ENCODE results near the gene GFOD1. TPM values are rescaled to one million over a fixed set of nuclear protein-coding genes. Genes with fewer than 3 reads are reported as not detected.

GFOD1 gene
- total and polyA plus RNA-seq, 10 of the 15 experiments (the other 5 are each of a cell fraction or from before 2014, with no cell fraction given), result 6.5 to 41.4 (median 16.0) TPM

DNA sequence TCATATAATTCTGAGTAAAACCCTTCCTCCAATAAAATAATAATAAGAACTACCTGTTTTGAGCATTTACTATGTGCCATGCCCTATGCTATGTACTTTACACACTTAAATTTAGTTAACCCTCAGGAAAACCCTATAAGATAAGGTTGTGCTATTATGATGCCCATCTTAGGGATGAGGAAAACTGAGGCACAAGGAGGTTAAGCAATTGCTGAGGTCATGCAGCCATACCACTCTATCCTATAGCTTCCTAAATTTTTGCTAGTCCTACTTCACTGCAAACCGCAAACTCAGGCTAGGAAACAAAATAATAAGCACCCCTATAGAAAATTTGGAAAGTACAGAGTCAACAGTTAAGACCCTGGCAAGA is 38.9 kb upstream of the GFOD1 start:
- ATAC-seq (no peak), DNase-seq (ENCODE audit: low read depth, low spot score) (no peak), FAIRE-seq (no peak)
- Histone ChIP-seq H3K79me2 (ENCODE audit: control insufficient read depth, insufficient read depth, low read length) (no peaks in the 10 kb centered on the region), H3K9ac (ENCODE audit: control insufficient read depth, insufficient read depth, low read length) (no peak overlapping the region; the same call in 1 of the 2 replicates), H3K27ac (ENCODE audit: control insufficient read depth, insufficient read depth) (no peak overlapping the region), H3K36me3 (ENCODE audit: control insufficient read depth in 2 of 2, insufficient read depth in 2 of 2, low read length in 1 of 2) (no peaks in the 10 kb centered on the region), H3K27me3 (replicated peaks in 1 of 2; ENCODE audit: control insufficient read depth in 2 of 2, insufficient read depth in 2 of 2, low read length in 1 of 2) (no peaks in the 10 kb centered on the region), H3K4me1 (ENCODE audit: control insufficient read depth, insufficient read depth, low read length) (peaks cover 12% of the 10 kb centered on the region), H4K20me1 (ENCODE audit: control insufficient read depth, insufficient read depth) (no peaks in the 10 kb centered on the region), H3K4me3 (no peak overlapping the region), H3K4me2 (ENCODE audit: control insufficient read depth, insufficient read depth) (no peak overlapping the region), H2AFZ (ENCODE audit: control insufficient read depth, low read depth, low read length) (peak overlapping the region; percentile 83; the same call in 1 of the 2 replicates), H3K9me3 (replicated peaks; ENCODE audit: control insufficient read depth, insufficient read depth, low read length) (no peaks in the 10 kb centered on the region)
- WGBS (ENCODE audit: insufficient coverage, insufficient replicate concordance, low lambda C conversion rate, missing lambda C conversion rate), result 33% methylated on average over 1 of the region's 1 CpG
- in situ Hi-C loops (cut with MboI), result loop anchor here (25.0 kb wide), 2 partner anchors 614 to 864 kb away; no protein-coding TSS in a partner anchor
- intact Hi-C loops (cut with micrococcal nuclease; ENCODE audit: unreplicated experiment), result no loop called here
- ChIA-PET CTCF (interaction anchor here (2.4 kb wide), 1 partner anchor 12 kb away, joined by 9 read pairs; no protein-coding TSS in a partner anchor), RAD21 (ENCODE audit: unreplicated experiment) (interaction anchor here (0.7 to 1.5 kb wide), 4 partner anchors 40 to 143 kb away, joined by 3 to 5 read pairs (median 3); no protein-coding TSS in a partner anchor), POLR2A (interaction anchor here (0.7 to 1.0 kb wide), 2 partner anchors 42 to 49 kb away, joined by 3 to 4 read pairs; no protein-coding TSS in a partner anchor), SMC1A (ENCODE audit: uncharacterized antibody, unreplicated experiment) (interaction anchor here (0.6 to 1.8 kb wide), 9 partner anchors 9 to 198 kb away, joined by 3 to 6 read pairs (median 4); partner anchors contain the start of gene TBC1D7)
- peak; percentile 54 for TF ChIP-seq ZNF217 (IDR thresholded peaks at IDR 0.05)
- TF ChIP-seq TCF12 (IDR thresholded peaks at IDR 0.05; ENCODE audit: low read depth, low read length), result no peak
- TF ChIP-seq ZNF24 (IDR thresholded peaks at IDR 0.05), result no peak
- BruUV-seq (replicated peaks), result no TSS peak

DNA sequence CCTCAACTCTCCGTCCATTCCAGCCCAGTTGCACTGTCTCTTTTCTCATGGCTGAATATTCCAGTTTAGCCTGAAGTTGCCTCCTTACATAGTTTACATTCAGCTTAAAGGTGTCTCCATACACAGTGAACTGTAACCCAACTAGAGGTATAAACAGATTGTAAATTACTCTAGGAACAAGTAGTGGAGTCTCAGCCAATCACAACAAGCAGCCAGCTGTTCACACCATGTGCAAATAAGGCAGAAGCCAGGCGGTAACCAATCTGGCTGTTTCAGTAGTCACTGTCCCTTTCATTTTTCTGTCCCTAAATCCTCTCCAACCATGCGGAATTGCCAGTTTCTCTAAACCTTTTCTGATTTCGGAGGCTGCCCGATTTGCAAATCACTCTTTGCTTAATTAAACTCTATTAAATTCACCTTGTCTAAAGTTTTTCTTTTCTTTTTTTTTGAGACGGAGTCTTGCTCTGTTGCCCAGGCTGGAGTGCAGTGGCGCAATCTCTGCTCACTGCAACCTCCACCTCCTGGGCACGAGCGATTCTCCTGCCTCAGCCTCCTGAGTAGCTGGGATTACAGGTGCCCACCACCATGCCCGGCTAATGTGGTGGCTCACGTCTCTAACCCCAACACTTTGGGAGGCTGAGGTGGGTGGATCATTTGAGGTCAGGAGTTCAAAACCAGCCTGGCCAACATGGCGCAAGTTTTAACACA is 37.6 kb upstream of the GFOD1 start:
- Histone ChIP-seq H3K4me3 (no peak overlapping the region), H3K27ac (ENCODE audit: control insufficient read depth, insufficient read depth) (no peak overlapping the region), H2AFZ (ENCODE audit: control insufficient read depth, low read depth, low read length) (no peak overlapping the region), H3K9ac (ENCODE audit: control insufficient read depth, insufficient read depth, low read length) (no peak overlapping the region), H3K4me1 (ENCODE audit: control insufficient read depth, insufficient read depth, low read length) (peaks cover 12% of the 10 kb centered on the region), H3K27me3 (replicated peaks in 1 of 2; ENCODE audit: control insufficient read depth in 2 of 2, insufficient read depth in 2 of 2, low read length in 1 of 2) (no peaks in the 10 kb centered on the region), H3K9me3 (replicated peaks; ENCODE audit: control insufficient read depth, insufficient read depth, low read length) (no peaks in the 10 kb centered on the region), H4K20me1 (ENCODE audit: control insufficient read depth, insufficient read depth) (no peaks in the 10 kb centered on the region), H3K79me2 (ENCODE audit: control insufficient read depth, insufficient read depth, low read length) (no peaks in the 10 kb centered on the region), H3K4me2 (ENCODE audit: control insufficient read depth, insufficient read depth) (no peak overlapping the region), H3K36me3 (ENCODE audit: control insufficient read depth in 2 of 2, insufficient read depth in 2 of 2, low read length in 1 of 2) (no peaks in the 10 kb centered on the region)
- SMC1A ChIA-PET (ENCODE audit: uncharacterized antibody, unreplicated experiment), result interaction anchor here (1.2 to 1.3 kb wide), 2 partner anchors 10 to 12 kb away, joined by 3 to 4 read pairs; no protein-coding TSS in a partner anchor
- in situ Hi-C loops (cut with MboI), result loop anchor here (25.0 kb wide), 2 partner anchors 613 to 863 kb away; no protein-coding TSS in a partner anchor
- no peak for FAIRE-seq
- intact Hi-C loops (cut with micrococcal nuclease; ENCODE audit: unreplicated experiment), result no loop called here
- BruUV-seq (replicated peaks), result no TSS peak
- no peak for ATAC-seq
- POLR2A ChIA-PET, result no interaction called here
- 95% methylated on average over 12 of the region's 12 CpGs for WGBS (ENCODE audit: insufficient coverage, insufficient replicate concordance, low lambda C conversion rate, missing lambda C conversion rate)
- RAD21 ChIA-PET (ENCODE audit: unreplicated experiment), result no interaction called here
- DNase-seq (ENCODE audit: low read depth, low spot score), result no peak
- CTCF ChIA-PET, result interaction anchor here (1.2 kb wide), 1 partner anchor 94 kb away, joined by 3 read pairs; no protein-coding TSS in a partner anchor
- TF ChIP-seq RAD51 (IDR thresholded peaks at IDR 0.05), result no peak
- TF ChIP-seq DPF2 (IDR thresholded peaks at IDR 0.05), result no peak
- no peak for TF ChIP-seq POLR2A (IDR thresholded peaks at IDR 0.05; ENCODE audit: low read depth, low read length)
- no peak for TF ChIP-seq CEBPB (IDR thresholded peaks at IDR 0.05; ENCODE audit: borderline replicate concordance in 1 of 2, low read depth in 2 of 2, low read length in 2 of 2)
- TF ChIP-seq, protein P1, sequence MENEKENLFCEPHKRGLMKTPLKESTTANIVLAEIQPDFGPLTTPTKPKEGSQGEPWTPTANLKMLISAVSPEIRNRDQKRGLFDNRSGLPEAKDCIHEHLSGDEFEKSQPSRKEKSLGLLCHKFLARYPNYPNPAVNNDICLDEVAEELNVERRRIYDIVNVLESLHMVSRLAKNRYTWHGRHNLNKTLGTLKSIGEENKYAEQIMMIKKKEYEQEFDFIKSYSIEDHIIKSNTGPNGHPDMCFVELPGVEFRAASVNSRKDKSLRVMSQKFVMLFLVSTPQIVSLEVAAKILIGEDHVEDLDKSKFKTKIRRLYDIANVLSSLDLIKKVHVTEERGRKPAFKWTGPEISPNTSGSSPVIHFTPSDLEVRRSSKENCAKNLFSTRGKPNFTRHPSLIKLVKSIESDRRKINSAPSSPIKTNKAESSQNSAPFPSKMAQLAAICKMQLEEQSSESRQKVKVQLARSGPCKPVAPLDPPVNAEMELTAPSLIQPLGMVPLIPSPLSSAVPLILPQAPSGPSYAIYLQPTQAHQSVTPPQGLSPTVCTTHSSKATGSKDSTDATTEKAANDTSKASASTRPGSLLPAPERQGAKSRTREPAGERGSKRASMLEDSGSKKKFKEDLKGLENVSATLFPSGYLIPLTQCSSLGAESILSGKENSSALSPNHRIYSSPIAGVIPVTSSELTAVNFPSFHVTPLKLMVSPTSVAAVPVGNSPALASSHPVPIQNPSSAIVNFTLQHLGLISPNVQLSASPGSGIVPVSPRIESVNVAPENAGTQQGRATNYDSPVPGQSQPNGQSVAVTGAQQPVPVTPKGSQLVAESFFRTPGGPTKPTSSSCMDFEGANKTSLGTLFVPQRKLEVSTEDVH (IDR thresholded peaks at IDR 0.05; ENCODE audit: low read depth, partially characterized antibody), result no peak
- TF ChIP-seq, protein P2, sequence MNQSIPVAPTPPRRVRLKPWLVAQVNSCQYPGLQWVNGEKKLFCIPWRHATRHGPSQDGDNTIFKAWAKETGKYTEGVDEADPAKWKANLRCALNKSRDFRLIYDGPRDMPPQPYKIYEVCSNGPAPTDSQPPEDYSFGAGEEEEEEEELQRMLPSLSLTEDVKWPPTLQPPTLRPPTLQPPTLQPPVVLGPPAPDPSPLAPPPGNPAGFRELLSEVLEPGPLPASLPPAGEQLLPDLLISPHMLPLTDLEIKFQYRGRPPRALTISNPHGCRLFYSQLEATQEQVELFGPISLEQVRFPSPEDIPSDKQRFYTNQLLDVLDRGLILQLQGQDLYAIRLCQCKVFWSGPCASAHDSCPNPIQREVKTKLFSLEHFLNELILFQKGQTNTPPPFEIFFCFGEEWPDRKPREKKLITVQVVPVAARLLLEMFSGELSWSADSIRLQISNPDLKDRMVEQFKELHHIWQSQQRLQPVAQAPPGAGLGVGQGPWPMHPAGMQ (IDR thresholded peaks at IDR 0.05; ENCODE audit: borderline replicate concordance), result no peak
- TF ChIP-seq, protein P3, sequence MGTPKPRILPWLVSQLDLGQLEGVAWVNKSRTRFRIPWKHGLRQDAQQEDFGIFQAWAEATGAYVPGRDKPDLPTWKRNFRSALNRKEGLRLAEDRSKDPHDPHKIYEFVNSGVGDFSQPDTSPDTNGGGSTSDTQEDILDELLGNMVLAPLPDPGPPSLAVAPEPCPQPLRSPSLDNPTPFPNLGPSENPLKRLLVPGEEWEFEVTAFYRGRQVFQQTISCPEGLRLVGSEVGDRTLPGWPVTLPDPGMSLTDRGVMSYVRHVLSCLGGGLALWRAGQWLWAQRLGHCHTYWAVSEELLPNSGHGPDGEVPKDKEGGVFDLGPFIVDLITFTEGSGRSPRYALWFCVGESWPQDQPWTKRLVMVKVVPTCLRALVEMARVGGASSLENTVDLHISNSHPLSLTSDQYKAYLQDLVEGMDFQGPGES (IDR thresholded peaks at IDR 0.05), result no peak

Measured in GM12878 (cell line).